HG02678 (cell line): ENCODE measurements around the gene RAB40C.

ENCODE experiments used
- ATAC-seq: cut with Tn5 transposase; IDR thresholded peaks from one replicate; pipeline ENCODE4 v1.9.1; 2021; ENCODE audit warnings: mild to moderate bottlenecking, moderate library complexity; ENCODE audit not compliant: unreplicated experiment

The RAB40C gene

GRCh38 chr16:666572-666971 lies 76.7 kb downstream of the RAB40C start:
- ATAC-seq = no peak

- no peak for ATAC-seq
Observed at GRCh38 chr16:667113-667779, 77.4 kb downstream of the RAB40C start.

GRCh38 chr16:667780-668518 lies 78.1 kb downstream of the RAB40C start, which contains the start of gene RHOT2:
Gene RHOT2 (plus strand): TSS chr16:668132. CDS start chr16:668200, 68 bp downstream.
- peak; percentile 82 for ATAC-seq

- no peak for ATAC-seq
Observed at GRCh38 chr16:668519-669171, 78.8 kb downstream of the RAB40C start.

GRCh38 chr16:669666-670065 lies 79.8 kb downstream of the RAB40C start:
- ATAC-seq = no peak

- ATAC-seq = no peak
Observed at GRCh38 chr16:670485-671352, 80.9 kb downstream of the RAB40C start.

- no peak for ATAC-seq
Observed at GRCh38 chr16:671353-672131, 81.7 kb downstream of the RAB40C start.

GRCh38 chr16:672371-672770 lies 82.5 kb downstream of the RAB40C start:
- ATAC-seq = no peak

GRCh38 chr16:672851-673250 lies 83.0 kb downstream of the RAB40C start:
- ATAC-seq = no peak

- ATAC-seq = no peak
Observed at GRCh38 chr16:673399-673991, 83.6 kb downstream of the RAB40C start.

GRCh38 chr16:674214-674881 lies 84.5 kb downstream of the RAB40C start:
- no peak for ATAC-seq

GRCh38 chr16:674968-675883 lies 85.4 kb downstream of the RAB40C start, which contains the start of gene RHBDL1:
Gene RHBDL1 (plus strand): TSS chr16:675671. CDS start chr16:675791, 120 bp downstream.
- no peak for ATAC-seq

GRCh38 chr16:675884-676564 lies 86.2 kb downstream of the RAB40C start:
- ATAC-seq = no peak

- ATAC-seq = no peak
Observed at GRCh38 chr16:676565-676902, 86.7 kb downstream of the RAB40C start.

- no peak for ATAC-seq
Observed at GRCh38 chr16:676913-677312, 87.0 kb downstream of the RAB40C start.

- ATAC-seq = no peak
Observed at GRCh38 chr16:677316-678190, 87.7 kb downstream of the RAB40C start.
